Activated gamma-delta T cell treated with Interleukin-2 at 50 U/mL for 16 hours (primary cell): Measurements from ENCODE around the gene ARHGEF18.

Experiments
- DNase-seq: peaks from one replicate; pipeline ENCODE4 v3.0.0-alpha.2; 2020

ARHGEF18 gene

DNA sequence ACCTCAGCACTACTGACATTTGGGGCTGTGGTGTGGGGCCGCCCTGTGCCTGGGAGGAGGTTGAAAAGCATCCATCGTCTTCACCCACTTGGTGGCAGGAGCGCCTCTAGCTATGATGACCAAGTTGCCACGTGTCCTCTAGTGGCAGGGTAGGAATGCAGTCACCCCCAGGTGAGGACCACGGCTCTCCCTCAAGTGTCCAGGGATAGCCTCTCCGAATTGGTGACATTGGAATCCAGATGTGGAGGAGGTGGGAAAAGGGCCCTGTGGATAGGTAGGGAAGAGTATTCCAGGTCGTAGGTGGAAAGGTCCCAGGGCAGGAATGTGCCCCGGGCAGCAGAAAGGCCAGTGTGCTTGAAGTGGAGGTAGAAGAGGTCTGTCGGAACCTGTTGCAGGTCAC is 37.6 kb downstream of the ARHGEF18 start:
- no peak for DNase-seq

DNA sequence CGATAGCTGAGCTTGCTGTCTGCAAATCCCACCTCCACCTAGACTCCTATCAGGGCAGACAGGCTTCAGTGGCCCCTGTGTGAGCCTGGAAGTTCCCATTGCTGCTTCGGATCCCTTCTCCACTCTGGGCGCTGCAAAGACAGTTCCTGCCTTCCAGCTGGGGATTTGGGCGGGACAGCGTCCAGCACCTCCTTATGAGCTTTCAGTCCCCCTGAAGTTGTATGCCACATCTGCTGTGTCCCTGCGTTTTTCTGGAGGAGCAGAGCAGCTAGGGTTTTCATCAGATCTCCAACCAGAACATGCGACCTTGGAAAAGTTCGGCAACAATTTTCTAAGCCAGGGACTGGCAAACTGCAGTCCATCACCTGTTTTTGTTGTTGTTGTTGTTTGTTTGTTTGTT is 38.0 kb downstream of the ARHGEF18 start:
- no peak for DNase-seq

DNA sequence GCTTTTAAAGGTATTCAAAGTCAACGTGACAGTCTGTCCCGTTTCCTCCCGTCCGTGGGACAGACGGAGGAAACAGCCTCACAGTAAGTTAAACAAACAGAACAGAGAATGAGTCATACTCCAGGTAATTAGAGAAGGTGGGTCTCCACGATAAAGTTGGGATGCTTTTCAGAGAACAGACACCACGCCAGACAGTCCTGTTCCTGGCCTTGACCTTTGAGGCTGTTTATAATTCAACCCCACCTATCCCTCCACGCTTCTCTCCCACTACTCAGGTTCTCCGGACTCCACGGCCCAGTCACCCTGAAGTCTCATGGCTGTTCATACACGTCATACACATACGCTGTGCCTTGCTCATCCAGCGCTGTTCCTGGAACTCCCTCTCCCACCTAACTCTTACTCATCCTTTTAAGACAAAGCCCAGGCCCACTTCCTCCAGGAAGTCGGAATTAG is 42.5 kb downstream of the ARHGEF18 start:
- no peak for DNase-seq

- no peak for DNase-seq
These were observed 44.7 kb downstream of the ARHGEF18 start for GRCh38 chr19:7393459-7393858.

GRCh38 chr19:7393939-7394730 is 45.4 kb downstream of the ARHGEF18 start:
- no peak for DNase-seq

- DNase-seq, result peak; percentile 89
These were observed 46.1 kb downstream of the ARHGEF18 start for GRCh38 chr19:7394731-7395359.

- no peak for DNase-seq
These were observed 46.8 kb downstream of the ARHGEF18 start for GRCh38 chr19:7395360-7396066.

DNA sequence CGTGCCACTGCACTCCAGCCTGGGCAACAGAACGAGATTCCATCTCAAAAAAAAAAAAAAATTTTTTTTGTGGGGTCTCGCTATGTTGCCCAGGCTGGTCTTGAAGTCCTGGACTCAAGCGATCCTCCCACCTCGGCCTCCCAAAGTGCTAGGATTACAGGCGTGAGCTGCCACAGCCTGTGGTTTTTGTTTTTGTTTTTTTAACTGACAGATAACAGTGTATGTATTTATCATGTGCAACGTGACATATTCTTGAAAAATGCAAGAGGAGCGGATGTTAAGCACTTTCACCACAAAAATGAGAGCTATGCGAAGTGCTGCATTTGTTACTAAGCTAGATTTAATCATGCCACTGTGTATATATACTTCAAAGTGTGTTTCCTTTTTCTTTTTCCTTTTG is 49.0 kb downstream of the ARHGEF18 start:
- no peak for DNase-seq
